ENCODE data around the gene RBM38. TPM values are rescaled to one million over a fixed set of nuclear protein-coding genes. Genes with fewer than 3 reads are reported as not detected.

RBM38 gene
- total and polyA plus RNA-seq, 9 of the 15 experiments (the other 6 are each of a cell fraction or from before 2014, with no cell fraction given), result 0.28 to 82.4 (median 33.2) TPM

DNA sequence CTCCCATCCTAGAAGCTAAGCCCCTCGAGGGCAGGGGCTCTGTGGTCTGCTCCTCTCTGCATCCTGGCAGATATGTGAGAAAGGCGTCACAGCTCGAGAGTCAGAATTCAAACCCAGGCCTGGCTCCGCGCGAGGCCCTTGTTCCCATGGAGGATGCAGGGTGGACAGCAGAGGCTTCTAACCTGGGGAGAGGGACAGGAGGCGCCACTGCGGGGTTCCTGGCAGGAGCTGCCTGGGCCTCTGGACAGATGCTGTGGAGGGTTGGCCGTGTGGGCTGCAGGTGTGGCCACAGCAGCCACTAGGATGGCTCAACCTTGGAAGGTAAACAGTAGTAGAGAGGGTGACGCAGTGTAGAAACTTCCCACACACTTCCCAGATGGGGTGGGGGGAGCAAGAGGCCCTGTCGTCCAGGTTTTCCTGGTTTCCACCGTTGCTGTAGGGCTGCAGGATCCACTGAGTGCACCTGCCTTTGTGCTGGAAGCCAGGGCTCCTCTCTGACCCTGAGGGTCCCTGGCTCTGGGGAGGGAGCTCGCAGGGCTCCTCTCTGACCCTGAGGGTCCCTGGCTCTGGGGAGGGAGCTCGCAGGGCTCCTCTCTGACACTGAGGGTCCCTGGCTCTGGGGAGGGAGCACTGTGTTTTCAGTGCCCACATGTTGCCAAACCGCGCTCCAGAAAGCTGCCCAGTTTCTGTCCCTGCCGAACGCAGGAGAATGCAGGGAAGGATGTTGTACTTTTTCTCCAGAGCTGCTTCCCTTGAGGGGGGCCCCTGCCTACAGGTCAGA, 14.2 kb downstream of the RBM38 start:
- H3K4me1 ChIP-seq (replicated peaks in 1 of 2; ENCODE audit: control insufficient read depth in 2 of 2, insufficient read depth in 2 of 2, low read length in 2 of 2), result peaks cover 24 to 63% of the 10 kb centered on the region in 2 experiments
- no peak overlapping the region for H3K4me2 ChIP-seq (ENCODE audit: insufficient read depth, low read length)
- POLR2A ChIA-PET, result interaction anchor here (0.6 to 2.9 kb wide), 6 partner anchors 7 to 36 kb away, joined by 3 to 8 read pairs (median 6); no protein-coding TSS in a partner anchor
- no peaks in the 10 kb centered on the region for H3K27me3 ChIP-seq (ENCODE audit: control insufficient read depth in 2 of 2, insufficient read depth in 2 of 2, low read length in 2 of 2)
- in situ Hi-C loops (cut with MboI), result no loop called here
- peaks cover 25% of the 10 kb centered on the region for H4K20me1 ChIP-seq (replicated peaks; ENCODE audit: control insufficient read depth, insufficient read depth, low read length)
- ATAC-seq, result no peak
- H3K27ac ChIP-seq (ENCODE audit: extremely low read depth, low read depth, low read length), result no peak overlapping the region
- peaks cover 3% of the 10 kb centered on the region for H3K9me1 ChIP-seq (ENCODE audit: control insufficient read depth, insufficient read depth, low read length)
- H3K36me3 ChIP-seq (ENCODE audit: control insufficient read depth, insufficient read depth, low read length), result peaks cover 89% of the 10 kb centered on the region; the same call in 2 of the 3 replicates
- peak overlapping the region in 1 of 2 experiments; percentile 56; a peak in 1 of 4 replicates for H3K9ac ChIP-seq (ENCODE audit: insufficient read depth in 1 of 2, low read depth in 2 of 2, low read length in 2 of 2)
- no TSS peak for BruUV-seq (replicated peaks)
- DNase-seq (ENCODE audit: extremely low read depth in 1 of 4, low spot score in 3 of 4), result no peak
- no peak overlapping the region for H3K4me3 ChIP-seq
- no peaks in the 10 kb centered on the region for H3K9me3 ChIP-seq (replicated peaks; ENCODE audit: control insufficient read depth, insufficient read depth, low read depth, low read length)
- 93% methylated on average over 16 of the region's 18 CpGs for WGBS (ENCODE audit: insufficient coverage, low coverage, missing lambda C conversion rate)
- peaks cover 24% of the 10 kb centered on the region for H3K79me2 ChIP-seq (ENCODE audit: control insufficient read depth, insufficient read depth, low read length)
- TF ChIP-seq ZNF41 (CRISPR knock-in tag; conservative IDR thresholded peaks at IDR 0.05) (no peak), HDAC3 (IDR thresholded peaks at IDR 0.05; ENCODE audit: borderline replicate concordance, partially characterized antibody) (no peak), PCBP2 (IDR thresholded peaks at IDR 0.05; ENCODE audit: low read depth, low read length, poor library complexity, severe bottlenecking) (no peak), ZNF75A (CRISPR knock-in tag; IDR thresholded peaks at IDR 0.05) (no peak), IFI16 (CRISPR knock-in tag; IDR thresholded peaks at IDR 0.05) (no peak), SMAD3 (CRISPR knock-in tag; conservative IDR thresholded peaks at IDR 0.05) (no peak)
- TF ChIP-seq, protein P1, sequence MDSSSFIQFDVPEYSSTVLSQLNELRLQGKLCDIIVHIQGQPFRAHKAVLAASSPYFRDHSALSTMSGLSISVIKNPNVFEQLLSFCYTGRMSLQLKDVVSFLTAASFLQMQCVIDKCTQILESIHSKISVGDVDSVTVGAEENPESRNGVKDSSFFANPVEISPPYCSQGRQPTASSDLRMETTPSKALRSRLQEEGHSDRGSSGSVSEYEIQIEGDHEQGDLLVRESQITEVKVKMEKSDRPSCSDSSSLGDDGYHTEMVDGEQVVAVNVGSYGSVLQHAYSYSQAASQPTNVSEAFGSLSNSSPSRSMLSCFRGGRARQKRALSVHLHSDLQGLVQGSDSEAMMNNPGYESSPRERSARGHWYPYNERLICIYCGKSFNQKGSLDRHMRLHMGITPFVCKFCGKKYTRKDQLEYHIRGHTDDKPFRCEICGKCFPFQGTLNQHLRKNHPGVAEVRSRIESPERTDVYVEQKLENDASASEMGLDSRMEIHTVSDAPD (CRISPR knock-in tag; IDR thresholded peaks at IDR 0.05), result no peak
- TF ChIP-seq, protein P2, sequence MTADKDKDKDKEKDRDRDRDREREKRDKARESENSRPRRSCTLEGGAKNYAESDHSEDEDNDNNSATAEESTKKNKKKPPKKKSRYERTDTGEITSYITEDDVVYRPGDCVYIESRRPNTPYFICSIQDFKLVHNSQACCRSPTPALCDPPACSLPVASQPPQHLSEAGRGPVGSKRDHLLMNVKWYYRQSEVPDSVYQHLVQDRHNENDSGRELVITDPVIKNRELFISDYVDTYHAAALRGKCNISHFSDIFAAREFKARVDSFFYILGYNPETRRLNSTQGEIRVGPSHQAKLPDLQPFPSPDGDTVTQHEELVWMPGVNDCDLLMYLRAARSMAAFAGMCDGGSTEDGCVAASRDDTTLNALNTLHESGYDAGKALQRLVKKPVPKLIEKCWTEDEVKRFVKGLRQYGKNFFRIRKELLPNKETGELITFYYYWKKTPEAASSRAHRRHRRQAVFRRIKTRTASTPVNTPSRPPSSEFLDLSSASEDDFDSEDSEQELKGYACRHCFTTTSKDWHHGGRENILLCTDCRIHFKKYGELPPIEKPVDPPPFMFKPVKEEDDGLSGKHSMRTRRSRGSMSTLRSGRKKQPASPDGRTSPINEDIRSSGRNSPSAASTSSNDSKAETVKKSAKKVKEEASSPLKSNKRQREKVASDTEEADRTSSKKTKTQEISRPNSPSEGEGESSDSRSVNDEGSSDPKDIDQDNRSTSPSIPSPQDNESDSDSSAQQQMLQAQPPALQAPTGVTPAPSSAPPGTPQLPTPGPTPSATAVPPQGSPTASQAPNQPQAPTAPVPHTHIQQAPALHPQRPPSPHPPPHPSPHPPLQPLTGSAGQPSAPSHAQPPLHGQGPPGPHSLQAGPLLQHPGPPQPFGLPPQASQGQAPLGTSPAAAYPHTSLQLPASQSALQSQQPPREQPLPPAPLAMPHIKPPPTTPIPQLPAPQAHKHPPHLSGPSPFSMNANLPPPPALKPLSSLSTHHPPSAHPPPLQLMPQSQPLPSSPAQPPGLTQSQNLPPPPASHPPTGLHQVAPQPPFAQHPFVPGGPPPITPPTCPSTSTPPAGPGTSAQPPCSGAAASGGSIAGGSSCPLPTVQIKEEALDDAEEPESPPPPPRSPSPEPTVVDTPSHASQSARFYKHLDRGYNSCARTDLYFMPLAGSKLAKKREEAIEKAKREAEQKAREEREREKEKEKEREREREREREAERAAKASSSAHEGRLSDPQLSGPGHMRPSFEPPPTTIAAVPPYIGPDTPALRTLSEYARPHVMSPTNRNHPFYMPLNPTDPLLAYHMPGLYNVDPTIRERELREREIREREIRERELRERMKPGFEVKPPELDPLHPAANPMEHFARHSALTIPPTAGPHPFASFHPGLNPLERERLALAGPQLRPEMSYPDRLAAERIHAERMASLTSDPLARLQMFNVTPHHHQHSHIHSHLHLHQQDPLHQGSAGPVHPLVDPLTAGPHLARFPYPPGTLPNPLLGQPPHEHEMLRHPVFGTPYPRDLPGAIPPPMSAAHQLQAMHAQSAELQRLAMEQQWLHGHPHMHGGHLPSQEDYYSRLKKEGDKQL (CRISPR knock-in tag; IDR thresholded peaks at IDR 0.05; ENCODE audit: borderline replicate concordance), result no peak
- H2AFZ ChIP-seq (ENCODE audit: low read depth, low read length), result no peak overlapping the region
- no peak for FAIRE-seq
- CTCF ChIA-PET (ENCODE audit: low intra/inter-chr PET ratio), result no interaction called here
- intact Hi-C loops (cut with micrococcal nuclease), result no loop called here
